A549 (cell line): ENCODE data around the gene PDZK1.

ENCODE experiments used
- BCL3 ChIP-seq: fragments of >200 bp; sonication (Bioruptor Twin); formaldehyde crosslinking; IDR thresholded peaks from 3 replicates; pipeline ENCODE4 v1.6.1; 2016
- CHD2 ChIP-seq: fragments of 150-350 bp; IDR thresholded peaks from 2 replicates; pipeline ENCODE4 v1.6.1; 2014; ENCODE audit warnings: low read length; ENCODE audit not compliant: partially characterized antibody
- CTCF ChIP-seq: fragments of >200 bp; sonication (Bioruptor Twin); formaldehyde crosslinking; IDR thresholded peaks from 3 replicates; pipeline ENCODE4 v1.5.1; 2016
- EP300 ChIP-seq, 2 experiments: fragments of >200 bp; sonication (Bioruptor Twin); formaldehyde crosslinking; IDR thresholded peaks; 2 replicates in 1 of 2; 3 replicates in 1 of 2; pipeline ENCODE4 v1.6.1; 2016 to 2017
- HMGXB4 ChIP-seq: fragments of 250-450 bp; sonication (Bioruptor Pico); IDR thresholded peaks from 2 replicates; pipeline ENCODE4 v1.5.0; 2021; ENCODE audit warnings: mild to moderate bottlenecking, moderate library complexity, borderline replicate concordance
- JUNB ChIP-seq: fragments of >200 bp; sonication (Bioruptor Twin); formaldehyde crosslinking; IDR thresholded peaks from 2 replicates; pipeline ENCODE4 v1.6.1; 2016
- KDM5A ChIP-seq: fragments of 200-600 bp; sonication (generic); IDR thresholded peaks from 2 replicates; pipeline ENCODE4 v1.6.1; 2016; ENCODE audit warnings: antibody characterized with exemption, mild to moderate bottlenecking
- MAFK ChIP-seq: fragments of 450-650 bp; IDR thresholded peaks from 2 replicates; pipeline ENCODE4 v1.6.1; 2014; ENCODE audit not compliant: partially characterized antibody
- MAX ChIP-seq: IDR thresholded peaks from 2 replicates; pipeline ENCODE4 v1.6.1; 2012
- MYC ChIP-seq: IDR thresholded peaks from 2 replicates; pipeline ENCODE4 v1.6.1; 2012; ENCODE audit warnings: mild to moderate bottlenecking, inconsistent platforms, low read length, improper control_type of control experiment, borderline replicate concordance
- PBX3 ChIP-seq: IDR thresholded peaks from 2 replicates; pipeline ENCODE4 v1.6.1; 2012
- PHF8 ChIP-seq: fragments of 200-600 bp; sonication (generic); IDR thresholded peaks from 2 replicates; pipeline ENCODE4 v1.6.1; 2016; ENCODE audit warnings: low read depth, mild to moderate bottlenecking, antibody characterized with exemption, moderate library complexity, borderline replicate concordance
- POLR2A ChIP-seq: IDR thresholded peaks from 2 replicates; pipeline ENCODE4 v1.6.1; 2012; ENCODE audit warnings: mild to moderate bottlenecking, low read length

DNA sequence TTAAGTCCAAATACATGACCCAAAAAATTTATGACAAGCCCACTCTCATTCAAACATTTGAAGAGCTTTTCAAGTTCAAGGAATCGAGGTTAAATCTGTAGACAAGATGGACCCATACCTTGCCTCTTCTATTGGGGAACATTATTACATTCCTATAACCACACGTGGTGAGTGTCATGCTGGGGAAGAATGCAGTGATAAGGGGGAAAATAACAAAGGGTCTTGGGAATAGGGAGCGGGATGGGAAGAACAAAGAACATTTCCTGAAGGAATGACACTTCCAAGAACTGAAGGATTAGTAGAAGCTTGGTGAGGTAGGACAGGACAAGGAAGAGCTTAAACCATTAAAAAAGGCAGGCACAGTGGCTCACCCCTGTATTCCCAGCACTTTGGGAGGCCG is 18.8 kb downstream of the PDZK1 start:
- TF ChIP-seq CTCF = no peak
- no peak for TF ChIP-seq POLR2A
- no peak for TF ChIP-seq MAX
- no peak for TF ChIP-seq BCL3
- no peak for TF ChIP-seq EP300 (IDR thresholded peaks at IDR 0.05)
- no peak for TF ChIP-seq CHD2
- no peak for TF ChIP-seq MYC
- TF ChIP-seq HMGXB4 (CRISPR knock-in tag) = no peak
- no peak for TF ChIP-seq MAFK
- no peak for TF ChIP-seq JUNB
- TF ChIP-seq PHF8 = no peak
- no peak for TF ChIP-seq KDM5A
- no peak for TF ChIP-seq PBX3
